GM18498 (cell line): ENCODE results near the gene FBXO2.
"Not testable (repeated sequence)": the region's sequence is repeated elsewhere in the genome, so short reads cannot be mapped to it uniquely, and the experiment has no call there.

Experiments
- ATAC-seq: cut with Tn5 transposase; IDR thresholded peaks from one replicate; pipeline ENCODE4 v1.9.1; 2021; ENCODE audit warnings: mild to moderate bottlenecking, moderate library complexity; ENCODE audit not compliant: unreplicated experiment

Gene FBXO2

DNA sequence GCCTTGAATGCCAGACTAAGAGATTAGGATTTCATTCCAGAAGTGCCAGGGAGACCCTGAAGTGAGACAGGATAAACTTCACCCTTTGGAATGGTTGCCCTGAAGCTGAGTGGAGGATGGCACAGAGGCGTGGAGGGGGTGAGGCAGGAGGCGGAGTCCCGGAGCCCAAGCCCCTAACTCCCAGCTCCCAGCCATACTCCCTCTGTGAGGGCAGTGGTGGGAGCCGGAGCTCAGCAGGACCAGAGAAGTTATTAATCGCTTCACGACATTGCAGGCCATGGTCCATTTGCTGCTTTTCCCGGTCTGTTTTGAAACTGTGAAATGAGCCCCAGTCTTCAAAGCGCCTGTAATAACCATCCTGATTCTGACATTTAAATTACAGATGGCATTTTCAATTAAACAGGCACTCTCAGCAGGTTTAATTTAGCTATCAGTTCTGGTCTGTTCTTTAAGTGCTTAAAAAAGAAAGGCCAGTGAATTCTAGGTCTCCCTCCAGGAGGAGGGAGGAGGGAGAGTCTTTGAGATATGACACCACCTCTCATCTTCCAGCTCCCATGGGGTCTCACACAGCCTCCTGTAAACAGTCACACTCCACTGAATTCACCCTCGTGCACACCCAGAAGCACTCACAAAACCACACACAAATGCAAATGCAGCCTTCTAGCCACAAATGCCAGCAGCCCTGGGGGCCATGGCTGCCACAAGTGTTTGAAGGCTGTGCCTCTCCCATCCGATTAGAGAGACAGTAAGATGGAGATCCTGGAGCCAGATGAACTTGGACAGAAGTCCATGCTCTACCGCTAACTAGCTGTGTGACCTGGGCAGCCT lies 19.6 kb downstream of the FBXO2 start:
- no peak for ATAC-seq

GRCh38 chr1:11629184-11630016 lies 24.8 kb downstream of the FBXO2 start:
- no peak for ATAC-seq

DNA sequence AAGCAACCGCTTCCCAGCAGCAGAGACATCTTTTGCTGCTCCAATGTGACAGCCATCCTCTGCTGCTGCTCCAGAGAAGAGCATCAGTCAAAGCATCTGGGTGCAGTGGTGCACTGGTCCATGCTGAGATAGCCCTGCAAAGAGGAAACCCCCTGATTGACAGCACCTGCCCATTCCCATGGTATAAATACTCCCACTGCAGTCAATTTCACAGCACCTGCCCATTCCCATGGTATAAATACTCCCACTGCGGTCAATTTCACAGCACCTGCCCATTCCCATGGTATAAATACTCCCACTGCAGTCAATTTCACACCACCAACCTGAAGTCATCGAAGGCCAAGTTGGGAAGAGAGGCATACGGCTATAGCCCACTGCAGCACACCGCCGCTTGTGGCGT lies 25.5 kb downstream of the FBXO2 start:
- no peak for ATAC-seq

GRCh38 chr1:11626551-11626950 lies 27.7 kb downstream of the FBXO2 start:
- no peak for ATAC-seq

DNA sequence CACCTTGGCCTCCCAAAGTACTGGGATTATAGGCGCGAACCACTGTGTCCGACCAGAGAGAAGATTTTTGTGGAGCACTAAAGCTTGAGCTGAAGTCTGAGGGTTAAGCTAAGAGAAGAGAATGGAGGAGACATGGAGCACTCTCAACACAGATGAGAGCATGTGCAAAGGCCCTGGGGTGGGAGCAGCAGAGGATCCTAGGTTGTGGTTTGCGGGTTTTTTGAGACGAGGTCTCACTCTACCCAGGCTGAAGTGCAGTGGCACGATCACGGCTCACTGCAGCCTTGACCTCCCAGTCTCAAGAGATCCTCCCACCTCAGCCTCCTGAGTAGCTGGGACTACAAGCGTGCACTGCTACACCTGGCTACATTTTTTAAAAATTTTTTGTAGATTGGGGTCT lies 30.5 kb downstream of the FBXO2 start:
- no peak for ATAC-seq

GRCh38 chr1:11622398-11622797 lies 31.8 kb downstream of the FBXO2 start:
- no peak for ATAC-seq

DNA sequence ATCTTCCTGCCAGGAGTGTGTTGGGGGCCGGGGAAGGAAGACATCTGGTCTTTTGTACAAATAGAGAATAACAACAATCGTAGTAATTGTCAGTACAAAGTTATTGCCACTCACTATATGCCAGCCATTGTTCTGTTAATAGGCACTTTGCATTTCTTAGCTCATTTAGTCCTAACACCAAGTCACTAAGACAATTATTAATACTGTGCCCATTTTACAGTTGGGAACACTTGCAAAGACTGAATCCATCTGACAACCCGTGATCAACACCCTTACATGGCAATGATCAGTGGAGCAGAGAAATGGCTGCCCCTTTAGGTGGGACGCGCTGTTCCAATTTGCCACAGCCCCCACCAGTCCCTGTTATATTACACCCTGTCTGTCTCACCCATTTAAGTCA lies 33.3 kb downstream of the FBXO2 start:
- no peak for ATAC-seq

GRCh38 chr1:11620405-11620804 lies 33.8 kb downstream of the FBXO2 start:
- ATAC-seq = no peak

DNA sequence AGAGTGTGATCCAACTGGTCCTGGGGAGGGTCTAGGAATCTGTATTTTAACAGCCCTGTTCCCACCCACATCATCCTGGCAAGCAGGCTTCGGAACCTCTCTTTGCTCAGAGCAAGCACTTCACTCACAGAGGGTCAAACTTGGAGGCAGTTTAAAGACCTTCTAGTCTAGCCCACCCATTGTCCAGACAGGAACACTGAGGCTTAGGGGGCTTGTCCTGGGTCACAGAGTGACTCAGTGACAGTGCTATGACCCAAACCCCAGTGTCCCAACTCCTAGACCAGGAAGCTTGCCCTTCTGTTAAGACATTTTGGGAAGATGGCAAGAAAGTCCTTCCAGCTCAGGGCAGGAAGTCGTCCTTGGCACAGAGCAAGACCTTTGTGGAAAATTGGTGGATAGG lies 36.5 kb downstream of the FBXO2 start:
- no peak for ATAC-seq

DNA sequence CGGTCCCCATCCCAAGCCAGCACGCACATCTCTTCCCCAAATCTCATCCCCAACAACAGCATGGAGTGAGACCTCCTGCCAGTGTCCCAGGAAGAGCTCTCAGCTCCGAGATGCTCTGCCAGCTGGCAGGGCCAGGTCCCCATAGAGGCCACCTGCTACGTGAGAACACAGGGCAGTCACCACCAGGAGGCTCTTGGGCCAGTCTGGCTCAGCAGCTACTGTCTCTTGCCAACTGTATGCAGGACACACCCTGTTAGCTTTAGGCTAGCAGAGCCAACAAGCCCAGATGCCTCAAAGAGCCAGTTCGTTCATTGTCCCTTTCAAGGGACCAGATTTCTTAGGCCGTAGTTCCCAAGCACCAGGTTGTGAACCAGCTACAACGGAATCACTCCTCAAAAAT lies 36.9 kb downstream of the FBXO2 start:
- no peak for ATAC-seq

DNA sequence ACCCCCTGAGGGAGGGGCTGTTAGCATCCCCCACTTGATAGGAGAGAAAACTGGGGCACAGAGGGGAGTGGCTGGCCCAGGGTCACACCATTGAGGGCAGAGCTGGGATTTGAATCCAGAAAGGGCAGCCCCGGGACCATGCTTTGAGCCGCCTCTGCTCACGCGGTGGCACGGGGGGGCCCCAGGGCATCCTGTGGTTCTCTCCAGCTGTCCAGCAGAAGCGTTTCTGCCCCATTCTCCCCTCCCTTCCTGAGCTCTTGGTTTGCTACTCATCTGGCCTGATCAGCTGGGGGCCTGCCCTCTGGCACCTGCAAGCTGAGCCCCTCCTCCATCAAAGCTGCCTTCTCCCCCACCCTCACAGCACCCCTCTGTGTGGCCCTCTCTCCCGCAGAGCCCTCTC lies 37.5 kb downstream of the FBXO2 start:
- no peak for ATAC-seq

- ATAC-seq = no peak
Measured at GRCh38 chr1:11615090-11615489, 39.1 kb downstream of the FBXO2 start.

DNA sequence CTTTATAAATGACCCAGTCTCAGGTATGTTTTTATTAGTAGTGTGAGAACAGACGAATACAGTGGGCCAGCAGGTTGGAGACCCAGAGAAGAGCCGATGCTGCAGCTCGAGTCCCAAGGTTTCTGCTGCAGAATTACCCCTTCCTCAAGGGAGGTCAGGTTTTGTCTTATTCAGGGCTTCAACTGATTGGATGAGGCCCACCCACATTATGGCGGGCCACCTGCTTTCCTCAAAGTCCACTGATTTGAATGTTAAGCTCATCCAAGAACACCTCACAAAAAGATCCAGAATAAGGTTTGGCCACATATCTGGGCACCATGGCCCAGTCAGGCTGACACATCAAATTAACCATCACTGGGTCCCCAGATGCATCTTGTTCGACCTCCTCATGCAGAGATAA lies 40.9 kb downstream of the FBXO2 start:
- ATAC-seq = no peak

DNA sequence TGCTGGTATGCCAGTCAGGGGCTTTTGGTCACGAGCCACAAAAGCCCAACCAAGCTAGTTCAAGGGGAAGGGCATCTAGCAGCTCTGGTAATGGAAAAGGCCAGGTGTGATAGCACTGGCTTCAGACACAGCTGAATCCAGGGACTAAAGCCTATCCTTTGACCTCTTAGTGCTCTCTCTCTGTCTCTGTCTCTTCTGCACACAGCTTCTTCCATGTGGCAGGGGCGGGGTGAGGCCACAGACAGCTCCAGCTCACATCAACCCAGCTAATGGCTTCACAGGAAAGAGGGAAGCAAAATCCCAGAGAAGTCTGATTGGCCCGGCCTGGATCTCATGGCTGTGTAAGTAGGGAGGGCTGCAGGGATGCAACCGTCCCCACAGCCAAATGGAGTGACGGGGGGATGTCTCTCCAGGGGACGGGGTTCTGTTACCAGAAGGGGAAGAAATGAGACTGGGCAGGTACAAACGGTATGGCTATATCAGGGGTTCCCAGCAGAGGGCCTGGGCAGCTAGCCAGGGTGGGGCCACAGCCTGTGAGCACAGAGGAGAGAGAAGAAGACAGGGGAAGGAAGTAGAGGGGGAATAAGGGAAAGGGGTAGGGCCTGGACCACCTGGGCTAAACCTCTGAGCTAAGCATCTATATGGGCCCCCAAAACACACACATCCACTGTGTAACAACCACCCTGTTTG lies 42.4 kb downstream of the FBXO2 start:
- ATAC-seq = no peak

DNA sequence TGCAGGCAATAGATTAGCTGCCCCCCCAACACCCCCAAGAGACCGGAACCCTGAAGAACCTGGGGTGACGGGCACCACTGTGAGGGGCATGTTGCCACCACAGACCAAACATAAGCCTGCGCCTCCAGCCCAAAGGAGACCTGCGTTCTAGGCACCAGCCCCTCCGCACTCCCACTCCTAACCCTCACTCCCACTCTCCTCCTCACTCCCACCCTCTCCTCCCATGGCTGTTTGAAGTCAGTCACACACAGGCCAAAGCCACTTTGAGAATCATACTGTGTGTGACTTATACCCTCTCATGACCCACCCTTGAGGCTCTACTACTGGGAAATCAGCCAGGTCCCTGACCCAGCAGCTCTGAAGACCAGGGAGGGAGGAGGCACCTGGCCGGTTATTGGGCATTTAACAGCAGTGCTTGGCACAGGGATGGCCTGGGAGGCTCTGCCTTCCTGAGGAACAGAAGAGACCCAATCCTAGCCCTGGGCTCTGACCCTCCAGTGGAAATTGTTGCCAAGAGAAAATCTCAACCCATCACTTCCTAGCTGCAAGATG lies 43.5 kb downstream of the FBXO2 start:
- no peak for ATAC-seq

DNA sequence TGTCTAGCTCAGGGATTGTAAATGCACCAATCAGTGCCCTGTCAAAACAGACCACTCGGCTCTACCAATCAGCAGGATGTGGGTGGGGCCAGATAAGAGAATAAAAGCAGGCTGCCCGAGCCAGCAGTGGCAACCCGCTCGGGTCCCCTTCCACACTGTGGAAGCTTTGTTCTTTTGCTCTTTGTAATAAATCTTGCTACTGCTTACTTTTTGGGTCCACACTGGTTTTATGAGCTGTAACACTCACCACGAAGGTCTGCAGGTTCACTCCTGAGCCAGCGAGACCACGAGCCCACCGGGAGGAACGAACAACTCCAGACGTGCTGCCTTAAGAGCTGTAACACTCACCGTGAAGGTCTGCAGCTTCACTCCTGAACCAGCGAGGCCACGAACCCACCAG lies 44.9 kb downstream of the FBXO2 start:
- not testable (repeated sequence) for ATAC-seq

DNA sequence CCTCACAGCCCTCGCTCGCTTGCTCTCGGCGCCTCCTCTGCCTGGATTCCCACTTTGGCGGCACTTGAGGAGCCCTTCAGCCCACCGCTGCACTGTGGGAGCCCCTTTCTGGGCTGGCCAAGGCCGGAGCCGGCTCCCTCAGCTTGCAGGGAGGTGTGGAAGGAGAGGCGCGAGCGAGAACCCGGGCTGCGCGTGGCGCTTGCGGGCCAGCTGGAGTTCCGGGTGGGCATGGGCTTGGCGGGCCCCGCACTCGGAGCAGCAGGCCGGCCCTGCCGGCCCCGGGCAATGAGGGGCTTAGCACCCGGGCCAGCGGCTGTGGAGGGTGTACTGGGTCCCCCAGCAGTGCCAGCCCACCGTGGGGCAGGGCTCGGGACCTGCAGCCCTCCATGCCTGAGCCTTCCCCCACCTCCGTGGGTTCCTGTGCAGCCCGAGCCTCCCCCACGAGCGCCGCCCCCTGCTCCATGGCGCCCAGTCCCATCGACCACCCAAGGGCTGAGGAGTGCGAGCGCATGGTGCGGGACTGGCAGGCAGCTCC lies 45.6 kb downstream of the FBXO2 start:
- not testable (repeated sequence) for ATAC-seq

DNA sequence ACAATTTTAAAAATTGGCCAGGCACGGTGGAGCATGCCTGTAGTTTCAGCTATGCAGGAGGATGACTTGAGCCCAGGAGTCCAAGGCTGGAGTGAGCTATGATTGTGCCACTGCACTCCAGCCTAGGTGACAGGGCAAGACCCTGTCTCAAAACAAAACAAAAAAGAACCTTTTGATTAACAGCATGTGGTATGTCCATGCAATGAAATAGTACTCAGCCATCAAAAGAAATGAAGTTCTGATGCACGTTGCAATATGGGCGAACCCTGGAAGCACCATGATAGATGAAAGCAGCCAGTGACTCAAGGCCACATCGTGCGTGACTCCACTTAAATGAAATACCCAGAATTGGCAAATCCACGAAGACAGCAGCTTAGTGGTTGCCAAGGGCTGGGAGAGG lies 47.5 kb downstream of the FBXO2 start:
- ATAC-seq = no peak

DNA sequence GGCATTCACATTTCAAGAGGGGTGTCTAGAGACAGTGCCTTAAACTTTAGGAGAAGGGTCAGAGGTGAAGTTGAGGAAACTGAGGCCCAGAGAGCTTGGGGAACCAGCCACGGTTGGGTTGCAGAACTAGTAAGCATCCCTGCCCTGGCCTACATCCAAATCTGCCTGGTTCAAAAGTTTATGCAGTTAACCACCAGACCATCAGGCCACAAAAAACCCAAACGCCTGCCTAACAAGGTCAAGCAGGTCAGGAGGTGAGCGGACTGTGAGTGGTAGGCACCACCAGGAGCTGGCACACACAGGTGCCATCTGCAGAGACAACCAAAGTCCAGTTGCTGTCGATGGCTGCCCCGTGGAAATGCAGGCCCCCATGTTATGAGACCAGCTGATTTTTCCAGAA lies 51.2 kb downstream of the FBXO2 start:
- no peak for ATAC-seq

GRCh38 chr1:11602424-11602823 lies 51.8 kb downstream of the FBXO2 start:
- no peak for ATAC-seq

- ATAC-seq = no peak
Measured at GRCh38 chr1:11600836-11601235, 53.4 kb downstream of the FBXO2 start.
